SK-N-MC (cell line): Measurements from ENCODE around the gene MTCH2.

Source experiments
- DNase-seq: peaks from one replicate; pipeline ENCODE4 v3.0.0-alpha.2; 2011; ENCODE audit warnings: low read depth, low spot score
- H3K27ac ChIP-seq: fragments of 200-600 bp; sonication (generic); 2 replicates; pipeline ENCODE4 v1.5.1; 2016; ENCODE audit warnings: mixed run types
- H3K36me3 ChIP-seq: fragments of 200-600 bp; sonication (generic); 2 replicates; pipeline ENCODE4 v1.6.1; 2017; ENCODE audit warnings: antibody characterized with exemption, low read length, mixed read lengths; ENCODE audit not compliant: insufficient read depth
- H3K4me3 ChIP-seq: fragments of 200-600 bp; sonication (generic); 2 replicates; pipeline ENCODE4 v1.5.1; 2016
- H3K9ac ChIP-seq: fragments of 200-600 bp; sonication (generic); 2 replicates; pipeline ENCODE4 v1.8.0; 2017; ENCODE audit warnings: mixed run types, mixed read lengths; ENCODE audit not compliant: insufficient read length
- H3K9me3 ChIP-seq: fragments of 200-600 bp; sonication (generic); 2 replicates; pipeline ENCODE4 v1.6.1; 2017; ENCODE audit warnings: low read depth, mild to moderate bottlenecking, antibody characterized with exemption, low read length, moderate library complexity, mixed read lengths
- EZH2 ChIP-seq: fragments of 200-600 bp; sonication (generic); IDR thresholded peaks from one replicate; pipeline ENCODE4 v1.6.1; 2017; ENCODE audit warnings: antibody characterized with exemption
- FOXP2 ChIP-seq: optimal IDR thresholded peaks from 2 replicates; pipeline ENCODE3; 2011; ENCODE audit warnings: mild to moderate bottlenecking, moderate library complexity; ENCODE audit not compliant: insufficient read depth; ENCODE audit errors: extremely low read length, control extremely low read depth
- POLR2AphosphoS5 ChIP-seq: IDR thresholded peaks from 2 replicates; pipeline ENCODE4 v1.6.1; 2012; ENCODE audit warnings: mild to moderate bottlenecking, low read depth, low read length, borderline replicate concordance

Gene MTCH2

GRCh38 chr11:47589977-47590861 lies 52.1 kb downstream of the MTCH2 start:
- H3K36me3 ChIP-seq = no peaks in the 10 kb centered on the region; the same call in 1 of the 2 replicates
- no peak overlapping the region for H3K4me3 ChIP-seq
- no peak for DNase-seq
- no peaks in the 10 kb centered on the region for H3K9me3 ChIP-seq
- TF ChIP-seq EZH2 (no peak), POLR2AphosphoS5 (no peak), FOXP2 (no peak)
- no peak overlapping the region for H3K9ac ChIP-seq
- no peak overlapping the region for H3K27ac ChIP-seq

- DNase-seq = no peak
- no peaks in the 10 kb centered on the region for H3K9me3 ChIP-seq
- no peak overlapping the region for H3K27ac ChIP-seq
- no peak overlapping the region for H3K9ac ChIP-seq
- no peak overlapping the region for H3K4me3 ChIP-seq
- no peak for TF ChIP-seq POLR2AphosphoS5
- no peak for TF ChIP-seq FOXP2
- TF ChIP-seq EZH2 = no peak
- H3K36me3 ChIP-seq = peaks cover 1% of the 10 kb centered on the region; the same call in 1 of the 2 replicates
Measured at GRCh38 chr11:47589584-47589976, 52.8 kb downstream of the MTCH2 start.

GRCh38 chr11:47589118-47589517 lies 53.2 kb downstream of the MTCH2 start:
- Histone ChIP-seq H3K9me3 (no peaks in the 10 kb centered on the region), H3K36me3 (peaks cover 6% of the 10 kb centered on the region), H3K4me3 (no peak overlapping the region), H3K27ac (no peak overlapping the region), H3K9ac (no peak overlapping the region)
- TF ChIP-seq POLR2AphosphoS5 (no peak), FOXP2 (no peak), EZH2 (no peak)
- no peak for DNase-seq

DNA sequence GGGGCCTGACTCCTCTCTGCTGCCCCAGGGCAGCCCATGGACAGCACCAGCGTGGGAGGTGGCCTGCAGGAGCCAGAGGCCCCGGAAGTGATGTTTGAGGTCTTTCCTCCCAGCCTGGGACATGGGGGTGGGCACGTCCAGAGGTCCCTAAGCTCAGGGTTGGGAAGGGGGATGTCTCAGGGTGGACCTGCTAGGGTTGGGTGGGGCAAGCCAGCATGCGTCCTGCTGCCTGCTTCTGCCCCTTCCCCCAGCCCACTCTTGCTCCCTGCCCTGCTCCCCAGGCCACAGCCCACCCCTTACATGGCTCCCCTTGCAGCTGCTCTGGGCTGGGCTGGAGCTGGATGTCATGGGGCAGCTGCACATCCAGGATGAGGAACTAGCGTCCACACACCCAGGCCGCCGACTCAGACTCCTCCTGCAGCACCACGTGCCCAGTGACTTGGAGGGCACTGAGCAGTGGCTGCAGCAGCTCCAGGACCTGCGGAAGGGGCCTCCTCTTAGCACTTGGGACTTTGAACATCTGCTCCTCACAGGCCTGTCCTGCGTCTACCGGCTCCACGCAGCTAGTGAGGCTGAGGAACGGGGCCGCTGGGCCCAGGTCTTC lies 54.5 kb downstream of the MTCH2 start:
- TF ChIP-seq FOXP2 (no peak), EZH2 (no peak), POLR2AphosphoS5 (no peak)
- Histone ChIP-seq H3K9me3 (no peaks in the 10 kb centered on the region), H3K27ac (no peak overlapping the region), H3K36me3 (peaks cover 19% of the 10 kb centered on the region), H3K9ac (no peak overlapping the region), H3K4me3 (no peak overlapping the region)
- DNase-seq = no peak

GRCh38 chr11:47587039-47587716 lies 55.2 kb downstream of the MTCH2 start:
- Histone ChIP-seq H3K9ac (no peak overlapping the region), H3K27ac (no peak overlapping the region), H3K9me3 (no peaks in the 10 kb centered on the region), H3K4me3 (no peak overlapping the region), H3K36me3 (peaks cover 25% of the 10 kb centered on the region)
- DNase-seq = no peak
- TF ChIP-seq FOXP2 = no peak

DNA sequence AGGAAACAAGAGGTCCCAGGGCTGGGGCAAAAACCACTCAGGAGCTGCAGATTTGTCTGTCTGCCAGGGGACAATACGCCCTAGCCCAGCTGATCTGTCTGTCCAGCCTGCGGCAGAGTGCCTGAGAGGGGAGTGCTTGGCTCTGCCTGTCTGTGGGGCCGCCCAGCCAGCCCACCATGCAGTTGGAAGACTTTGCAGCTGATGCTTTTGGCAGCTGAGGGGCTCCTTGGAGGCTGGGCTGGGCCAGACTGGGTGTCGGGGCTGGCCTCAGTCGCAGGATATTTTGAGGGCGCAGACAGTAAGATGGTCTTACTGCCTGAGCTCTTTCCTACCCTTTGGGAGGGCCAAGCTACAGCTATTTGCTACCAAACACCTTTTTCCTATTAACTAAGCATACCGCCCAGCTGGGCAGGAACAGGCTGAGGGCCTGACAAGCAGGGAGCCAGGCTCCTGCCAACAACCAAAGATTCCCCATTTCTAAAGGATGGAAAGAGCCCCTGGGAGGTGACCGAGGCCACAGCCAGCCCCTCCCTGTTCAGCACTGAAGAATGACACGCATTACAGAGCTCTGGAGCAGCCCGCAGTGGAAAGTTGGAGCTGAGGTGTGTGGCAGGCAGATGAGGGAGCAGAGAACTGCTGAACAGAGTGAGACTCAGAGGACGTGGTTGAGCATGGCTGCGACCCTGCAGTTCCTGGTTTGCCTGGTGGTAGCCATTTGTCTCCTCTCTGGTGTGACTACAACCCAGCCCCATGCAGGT lies 56.1 kb downstream of the MTCH2 start, which contains the start of gene FAM180B:
FAM180B (plus strand) TSS at position 581 of the 758 bp plus-strand sequence; CDS start at position 672, 91 bp downstream.
- TF ChIP-seq FOXP2 (no peak), POLR2AphosphoS5 (no peak)
- no peak for DNase-seq
- H3K27ac ChIP-seq = no peak within 1 kb of the TSS
- H3K36me3 ChIP-seq = peaks cover 34% of the 10 kb centered on the region
- H3K9ac ChIP-seq = no peak within 1 kb of the TSS
- H3K9me3 ChIP-seq = no peaks in the 10 kb centered on the region
- no peak within 1 kb of the TSS for H3K4me3 ChIP-seq

- no peaks in the 10 kb centered on the region for H3K9me3 ChIP-seq
- no peak overlapping the region for H3K9ac ChIP-seq
- H3K27ac ChIP-seq = no peak overlapping the region
- peaks cover 46% of the 10 kb centered on the region for H3K36me3 ChIP-seq
- no peak for DNase-seq
- no peak overlapping the region for H3K4me3 ChIP-seq
- TF ChIP-seq EZH2 = no peak
- no peak for TF ChIP-seq FOXP2
- TF ChIP-seq POLR2AphosphoS5 = no peak
Measured at GRCh38 chr11:47583844-47584243, 58.5 kb downstream of the MTCH2 start.
